Endothelial cell (in vitro differentiated cells): ENCODE measurements around the gene NOXA1. TPM values are rescaled to one million over a fixed set of nuclear protein-coding genes. Genes with fewer than 3 reads are reported as not detected.

Experiments used
- DNase-seq: peaks from one replicate; pipeline ENCODE4 v3.0.0; 2021; ENCODE audit warnings: low spot score
- H3K27ac Mint-ChIP-seq: one replicate; pipeline ENCODE4 v1.8.0; 2021; ENCODE audit warnings: mixed read lengths, inconsistent platforms; ENCODE audit not compliant: unreplicated experiment
- H3K27me3 Mint-ChIP-seq: one replicate; pipeline ENCODE4 v1.8.0; 2021; ENCODE audit warnings: mild to moderate bottlenecking, moderate library complexity, mixed read lengths, inconsistent platforms; ENCODE audit not compliant: unreplicated experiment
- H3K36me3 Mint-ChIP-seq: one replicate; pipeline ENCODE4 v1.8.0; 2021; ENCODE audit warnings: mild to moderate bottlenecking, low read depth, mixed read lengths, inconsistent platforms; ENCODE audit not compliant: unreplicated experiment
- H3K4me1 Mint-ChIP-seq: one replicate; pipeline ENCODE4 v1.8.0; 2021; ENCODE audit warnings: mild to moderate bottlenecking, mixed read lengths, inconsistent platforms; ENCODE audit not compliant: unreplicated experiment
- H3K4me3 Mint-ChIP-seq: one replicate; pipeline ENCODE4 v1.8.0; 2021; ENCODE audit warnings: mild to moderate bottlenecking, mixed read lengths, inconsistent platforms; ENCODE audit not compliant: unreplicated experiment
- H3K9me3 Mint-ChIP-seq: one replicate; pipeline ENCODE4 v1.8.0; 2021; ENCODE audit warnings: mixed read lengths, inconsistent platforms; ENCODE audit not compliant: unreplicated experiment
- CTCF ChIP-seq: fragments of 200-600 bp; sonication (generic); IDR thresholded peaks from one replicate; pipeline ENCODE4 v1.5.0; 2021; ENCODE audit warnings: antibody characterized with exemption; ENCODE audit not compliant: unreplicated experiment
- total RNA-seq: library from RNA; stranded (reverse); fragmentation: NEBNext Ultra II Directional; extraction: Animal tissue kit (Norgen Biotek cat#: 25700); gene quantifications from one replicate; pipeline ENCODE4 v1.2.1, GENCODE V29; 2021; ENCODE audit not compliant: unreplicated experiment

The NOXA1 gene
- total RNA-seq, 1 donor from 2014 or later = 0.36 TPM

- DNase-seq = no peak
- no peak overlapping the region for H3K27ac Mint-ChIP-seq
- peaks cover 4% of the 10 kb centered on the region for H3K9me3 Mint-ChIP-seq
- peaks cover 6% of the 10 kb centered on the region for H3K4me1 Mint-ChIP-seq
- H3K27me3 Mint-ChIP-seq = peaks cover 5% of the 10 kb centered on the region
- no peak for TF ChIP-seq CTCF
- peaks cover 19% of the 10 kb centered on the region for H3K36me3 Mint-ChIP-seq
- peak overlapping the region; percentile 3 for H3K4me3 Mint-ChIP-seq
Measured at GRCh38 chr9:137474271-137474670, 51.1 kb downstream of the NOXA1 start.

- Mint-ChIP-seq H3K27me3 (peaks cover 9% of the 10 kb centered on the region), H3K4me1 (peaks cover 9% of the 10 kb centered on the region), H3K4me3 (no peak overlapping the region), H3K27ac (no peak overlapping the region), H3K36me3 (peaks cover 22% of the 10 kb centered on the region), H3K9me3 (peaks cover 4% of the 10 kb centered on the region)
- TF ChIP-seq CTCF = no peak
- DNase-seq = no peak
Measured at GRCh38 chr9:137475666-137476065, 52.5 kb downstream of the NOXA1 start.

GRCh38 chr9:137476856-137477255, 53.7 kb downstream of the NOXA1 start:
- H3K9me3 Mint-ChIP-seq = peaks cover 4% of the 10 kb centered on the region
- TF ChIP-seq CTCF = no peak
- H3K4me1 Mint-ChIP-seq = peaks cover 6% of the 10 kb centered on the region
- no peak overlapping the region for H3K27ac Mint-ChIP-seq
- peaks cover 22% of the 10 kb centered on the region for H3K36me3 Mint-ChIP-seq
- H3K27me3 Mint-ChIP-seq = peaks cover 7% of the 10 kb centered on the region
- no peak overlapping the region for H3K4me3 Mint-ChIP-seq
- DNase-seq = no peak

GRCh38 chr9:137477778-137478612, 54.8 kb downstream of the NOXA1 start:
- no peak overlapping the region for H3K4me3 Mint-ChIP-seq
- H3K36me3 Mint-ChIP-seq = peaks cover 20% of the 10 kb centered on the region
- no peak for TF ChIP-seq CTCF

GRCh38 chr9:137478613-137478961, 55.4 kb downstream of the NOXA1 start:
- Mint-ChIP-seq H3K36me3 (peaks cover 15% of the 10 kb centered on the region), H3K4me3 (no peak overlapping the region), H3K4me1 (peaks cover 6% of the 10 kb centered on the region), H3K27ac (no peak overlapping the region), H3K9me3 (peaks cover 4% of the 10 kb centered on the region), H3K27me3 (peaks cover 7% of the 10 kb centered on the region)
- DNase-seq = no peak
- no peak for TF ChIP-seq CTCF

More at GRCh38 chr9:137477778-137478612, 54.8 kb downstream of the NOXA1 start:
- Mint-ChIP-seq H3K4me1 (peaks cover 6% of the 10 kb centered on the region), H3K27me3 (peaks cover 7% of the 10 kb centered on the region), H3K9me3 (peaks cover 4% of the 10 kb centered on the region), H3K27ac (no peak overlapping the region)
- DNase-seq = no peak
